NCI-H2227 (cell line): ENCODE data around the gene AMY1B.
"Not testable (repeated sequence)": the region's sequence is repeated elsewhere in the genome, so short reads cannot be mapped to it uniquely, and the experiment has no call there.

ENCODE experiments used
- DNase-seq: peaks from one replicate; lab custom pipeline; 2025; ENCODE audit not compliant: unreplicated experiment; lab: John Stamatoyannopoulos, UW

The AMY1B gene

GRCh38 chr1:103696110-103696509 lies at the start of gene AMY1B:
Gene AMY1B, minus strand, starts transcription at chr1:103696210. Its CDS starts 571 bp downstream, at chr1:103695639.
- DNase-seq = not testable (repeated sequence)

- not testable (repeated sequence) for DNase-seq
These were observed 49.0 kb upstream of the AMY1B start for GRCh38 chr1:103745040-103745439.

- not testable (repeated sequence) for DNase-seq
These were observed 48.4 kb upstream of the AMY1B start for GRCh38 chr1:103744449-103744848.

- DNase-seq = not testable (repeated sequence)
These were observed 42.0 kb upstream of the AMY1B start for GRCh38 chr1:103738031-103738430.

GRCh38 chr1:103735334-103735733 lies 39.3 kb upstream of the AMY1B start:
- not testable (repeated sequence) for DNase-seq

- not testable (repeated sequence) for DNase-seq
These were observed 25.5 kb upstream of the AMY1B start for GRCh38 chr1:103721473-103721872.

GRCh38 chr1:103717404-103717803 lies 21.4 kb upstream of the AMY1B start:
- not testable (repeated sequence) for DNase-seq

- not testable (repeated sequence) for DNase-seq
These were observed 14.4 kb upstream of the AMY1B start for GRCh38 chr1:103710381-103710780.

GRCh38 chr1:103707670-103708069 lies 11.7 kb upstream of the AMY1B start:
- DNase-seq = not testable (repeated sequence)

GRCh38 chr1:103701256-103701655 lies 5.2 kb upstream of the AMY1B start:
- not testable (repeated sequence) for DNase-seq

GRCh38 chr1:103700669-103701068 lies 4.7 kb upstream of the AMY1B start:
- DNase-seq = not testable (repeated sequence)

- DNase-seq = not testable (repeated sequence)
These were observed 1.4 kb upstream of the AMY1B start for GRCh38 chr1:103697430-103697829.

- DNase-seq = not testable (repeated sequence)
These were observed 19.7 kb downstream of the AMY1B start for GRCh38 chr1:103676335-103676734.

- DNase-seq = not testable (repeated sequence)
These were observed 40.5 kb downstream of the AMY1B start, which contains the start of gene AMY1A for GRCh38 chr1:103655460-103655859. Gene AMY1A, plus strand, starts transcription at chr1:103655760. Its CDS starts 571 bp downstream, at chr1:103656331.

GRCh38 chr1:103654133-103654532 lies 41.9 kb downstream of the AMY1B start:
- not testable (repeated sequence) for DNase-seq

- not testable (repeated sequence) for DNase-seq
These were observed 45.1 kb downstream of the AMY1B start for GRCh38 chr1:103650889-103651288.

GRCh38 chr1:103650305-103650704 lies 45.7 kb downstream of the AMY1B start:
- not testable (repeated sequence) for DNase-seq

GRCh38 chr1:103643908-103644307 lies 52.1 kb downstream of the AMY1B start:
- DNase-seq = not testable (repeated sequence)

GRCh38 chr1:103641194-103641593 lies 54.8 kb downstream of the AMY1B start:
- not testable (repeated sequence) for DNase-seq
